ENCODE data around the gene MAPKAPK3. TPM values are rescaled to one million over a fixed set of nuclear protein-coding genes. Genes with fewer than 3 reads are reported as not detected.
A peak's percentile ranks its signal among the peaks of the same experiment; 100 is the strongest.

Gene MAPKAPK3
- total RNA-seq, 1 donor from 2014 or later: 20.9 TPM

DNA sequence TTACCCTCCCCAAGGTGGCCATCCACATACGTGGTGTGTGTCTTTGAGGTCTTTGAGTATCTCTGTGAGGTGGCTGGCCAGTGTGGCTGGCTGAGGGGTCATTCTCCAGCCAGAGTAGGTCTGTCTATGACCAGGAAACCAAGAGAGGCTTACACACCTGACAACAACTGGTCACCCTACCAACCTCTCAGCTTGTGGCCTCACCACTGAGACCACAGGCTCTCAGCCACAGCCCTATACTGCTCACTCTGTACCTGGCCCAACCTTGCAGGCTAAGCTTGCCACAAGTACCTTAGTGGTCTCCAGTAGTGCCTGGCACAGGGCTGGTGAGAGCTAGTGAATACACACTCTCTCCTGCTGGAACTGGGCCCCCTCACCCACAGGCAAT, 42.5 kb upstream of the MAPKAPK3 start:
- Histone ChIP-seq H3K36me3 (ENCODE audit: control insufficient read depth in 3 of 3, insufficient read depth in 3 of 3, low read length in 3 of 3) (peaks cover 27 to 29% (median 29%) of the 10 kb centered on the region in 3 donors), H3K9ac (ENCODE audit: low read depth in 1 of 3, low read length in 3 of 3) (no peak overlapping the region), H3K27me3 (ENCODE audit: control insufficient read depth in 3 of 3, insufficient read depth in 3 of 3, low read length in 3 of 3) (no peaks in the 10 kb centered on the region), H3K4me1 (ENCODE audit: control insufficient read depth in 3 of 3, insufficient read depth in 3 of 3, low read length in 3 of 3) (peaks cover 18 to 41% (median 20%) of the 10 kb centered on the region in 3 donors), H3K27ac (ENCODE audit: low read depth, low read length) (no peak overlapping the region), H3K9me3 (ENCODE audit: control insufficient read depth in 3 of 3, low read length in 3 of 3) (no peaks in the 10 kb centered on the region), H3K4me3 (ENCODE audit: low read length in 3 of 3) (no peak overlapping the region)

DNA sequence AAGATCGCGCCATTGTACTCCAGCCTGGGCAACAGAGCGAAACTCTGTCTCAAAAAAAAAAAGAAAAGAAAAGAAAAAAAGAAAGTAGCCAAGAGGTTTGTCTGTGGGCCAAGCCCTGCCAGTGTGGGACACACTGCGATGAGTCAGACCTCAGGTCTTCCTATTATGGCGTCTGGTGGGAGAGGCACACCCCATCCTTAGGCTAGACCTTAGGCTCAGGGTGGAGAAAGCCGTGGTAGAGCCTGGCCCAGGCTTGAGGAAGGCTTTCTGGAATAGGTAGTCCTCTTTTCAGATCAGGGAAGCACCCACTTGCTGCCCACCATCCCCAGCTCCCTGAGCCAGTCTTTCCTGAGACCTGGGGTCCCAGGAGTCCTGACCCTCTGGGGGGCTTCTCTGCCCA, 41.6 kb upstream of the MAPKAPK3 start:
- peaks cover 12 to 34% (median 13%) of the 10 kb centered on the region in 3 donors for H3K4me1 ChIP-seq (ENCODE audit: control insufficient read depth in 3 of 3, insufficient read depth in 3 of 3, low read length in 3 of 3)
- no peaks in the 10 kb centered on the region for H3K9me3 ChIP-seq (ENCODE audit: control insufficient read depth in 3 of 3, low read length in 3 of 3)
- H3K4me3 ChIP-seq (ENCODE audit: low read length in 3 of 3): no peak overlapping the region
- H3K36me3 ChIP-seq (ENCODE audit: control insufficient read depth in 3 of 3, insufficient read depth in 3 of 3, low read length in 3 of 3): peaks cover 29 to 32% (median 31%) of the 10 kb centered on the region in 3 donors
- H3K27me3 ChIP-seq (ENCODE audit: control insufficient read depth in 3 of 3, insufficient read depth in 3 of 3, low read length in 3 of 3): no peaks in the 10 kb centered on the region
- no peak overlapping the region for H3K27ac ChIP-seq (ENCODE audit: low read depth, low read length)
- H3K9ac ChIP-seq (ENCODE audit: low read depth in 1 of 3, low read length in 3 of 3): no peak overlapping the region

DNA sequence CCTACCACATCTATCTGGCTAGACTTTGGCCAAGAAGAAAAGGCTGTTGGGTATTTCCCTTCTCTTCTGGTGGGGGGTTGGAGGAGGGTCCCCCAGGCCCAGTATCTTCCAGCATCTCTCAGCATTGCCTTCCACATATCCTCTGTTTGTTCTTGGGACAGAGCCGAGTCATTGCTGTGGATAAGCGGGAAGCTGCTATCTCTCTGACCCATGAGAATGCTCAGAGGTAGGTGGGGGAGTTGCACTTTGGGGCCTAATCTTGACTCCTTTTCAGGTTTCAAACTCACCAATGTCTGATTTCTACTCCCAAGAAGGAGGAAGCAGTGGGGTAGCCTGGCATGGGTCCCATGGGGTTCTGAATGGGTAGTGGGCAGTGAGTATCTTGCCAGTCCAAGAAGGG, 39.6 kb upstream of the MAPKAPK3 start:
- peaks cover 29 to 43% (median 36%) of the 10 kb centered on the region in 3 donors for H3K36me3 ChIP-seq (ENCODE audit: control insufficient read depth in 3 of 3, insufficient read depth in 3 of 3, low read length in 3 of 3)
- H3K9me3 ChIP-seq (ENCODE audit: control insufficient read depth in 3 of 3, low read length in 3 of 3): no peaks in the 10 kb centered on the region
- no peak overlapping the region for H3K9ac ChIP-seq (ENCODE audit: low read depth in 1 of 3, low read length in 3 of 3)
- H3K27me3 ChIP-seq (ENCODE audit: control insufficient read depth in 3 of 3, insufficient read depth in 3 of 3, low read length in 3 of 3): no peaks in the 10 kb centered on the region
- no peak overlapping the region for H3K27ac ChIP-seq (ENCODE audit: low read depth, low read length)
- no peak overlapping the region for H3K4me3 ChIP-seq (ENCODE audit: low read length in 3 of 3)
- peaks cover 15 to 46% (median 21%) of the 10 kb centered on the region in 3 donors for H3K4me1 ChIP-seq (ENCODE audit: control insufficient read depth in 3 of 3, insufficient read depth in 3 of 3, low read length in 3 of 3)

DNA sequence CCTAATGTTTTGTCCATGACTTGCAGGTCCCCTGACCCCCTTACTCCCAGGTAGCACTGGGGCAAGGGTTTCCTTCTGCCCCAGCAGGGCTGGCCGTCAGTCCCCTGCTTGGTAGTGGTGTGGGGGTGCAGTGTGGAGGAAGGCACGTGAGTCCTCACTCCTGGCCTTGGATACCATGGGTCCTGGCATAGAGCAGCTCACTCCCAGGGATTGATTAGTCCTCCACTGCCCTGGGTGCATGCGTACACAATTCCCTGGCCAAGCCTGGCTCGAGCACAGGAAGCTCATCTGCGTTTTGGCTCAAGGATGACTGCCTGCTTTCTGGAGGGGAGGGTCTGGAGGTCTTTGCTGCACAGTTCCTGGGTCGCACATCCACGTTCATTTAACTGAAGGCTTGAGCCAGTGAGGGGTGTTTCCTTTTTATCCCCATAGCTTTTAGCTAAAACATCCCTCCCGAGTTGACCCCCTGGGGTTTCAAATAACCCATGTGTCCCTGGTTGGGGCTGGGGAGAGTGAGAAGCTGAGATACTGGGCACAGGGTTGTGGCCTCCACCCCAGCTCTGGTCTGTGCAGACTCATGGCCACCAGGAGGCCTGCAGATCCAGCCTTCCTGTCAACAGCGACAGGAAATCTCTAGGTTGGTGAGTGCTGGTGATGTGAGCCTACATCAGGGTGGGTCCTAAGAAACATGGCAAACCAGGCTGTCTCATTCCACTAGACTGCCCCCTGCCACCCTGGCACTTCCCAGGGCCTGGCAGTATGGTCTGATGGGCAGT, 36.1 kb upstream of the MAPKAPK3 start:
- no peak overlapping the region for H3K9ac ChIP-seq (ENCODE audit: low read depth in 1 of 3, low read length in 3 of 3)
- no peaks in the 10 kb centered on the region for H3K9me3 ChIP-seq (ENCODE audit: control insufficient read depth in 3 of 3, low read length in 3 of 3)
- no peaks in the 10 kb centered on the region for H3K27me3 ChIP-seq (ENCODE audit: control insufficient read depth in 3 of 3, insufficient read depth in 3 of 3, low read length in 3 of 3)
- peaks cover 16 to 39% (median 27%) of the 10 kb centered on the region in 3 donors for H3K36me3 ChIP-seq (ENCODE audit: control insufficient read depth in 3 of 3, insufficient read depth in 3 of 3, low read length in 3 of 3)
- H3K4me1 ChIP-seq (ENCODE audit: control insufficient read depth in 3 of 3, insufficient read depth in 3 of 3, low read length in 3 of 3): peaks cover 41 to 57% (median 46%) of the 10 kb centered on the region in 3 donors
- no peak overlapping the region for H3K27ac ChIP-seq (ENCODE audit: low read depth, low read length)
- no peak overlapping the region for H3K4me3 ChIP-seq (ENCODE audit: low read length in 3 of 3)

DNA sequence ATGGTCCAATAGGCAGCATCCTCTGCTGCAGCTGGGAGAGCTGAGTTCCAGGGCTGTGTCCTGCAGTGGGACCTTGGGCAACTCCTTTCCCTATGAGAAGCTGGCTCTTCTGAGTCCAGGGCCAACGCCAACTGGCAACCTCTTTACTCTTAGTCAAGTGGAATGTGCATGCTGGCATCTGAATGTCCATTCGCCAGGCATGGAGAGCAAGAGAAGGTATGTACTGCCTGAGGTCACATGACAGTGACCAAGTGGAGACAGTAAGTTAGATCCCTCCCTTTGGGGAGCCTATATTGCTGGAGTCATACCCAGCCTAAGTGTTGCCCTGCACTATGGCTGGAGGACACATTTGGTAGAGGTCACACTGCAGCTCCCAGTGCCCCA, 35.5 kb upstream of the MAPKAPK3 start:
- Histone ChIP-seq H3K27ac (ENCODE audit: low read depth, low read length) (peak overlapping the region; percentile 88), H3K9ac (ENCODE audit: low read depth in 1 of 3, low read length in 3 of 3) (peak overlapping the region in 2 of 3 donors; percentile 45 to 61), H3K4me1 (ENCODE audit: control insufficient read depth in 3 of 3, insufficient read depth in 3 of 3, low read length in 3 of 3) (peaks cover 46 to 63% (median 52%) of the 10 kb centered on the region in 3 donors), H3K9me3 (ENCODE audit: control insufficient read depth in 3 of 3, low read length in 3 of 3) (no peaks in the 10 kb centered on the region), H3K4me3 (ENCODE audit: low read length in 3 of 3) (peak overlapping the region in 1 of 3 donors; percentile 22), H3K27me3 (ENCODE audit: control insufficient read depth in 3 of 3, insufficient read depth in 3 of 3, low read length in 3 of 3) (no peaks in the 10 kb centered on the region), H3K36me3 (ENCODE audit: control insufficient read depth in 3 of 3, insufficient read depth in 3 of 3, low read length in 3 of 3) (peaks cover 16 to 39% (median 27%) of the 10 kb centered on the region in 3 donors)

DNA sequence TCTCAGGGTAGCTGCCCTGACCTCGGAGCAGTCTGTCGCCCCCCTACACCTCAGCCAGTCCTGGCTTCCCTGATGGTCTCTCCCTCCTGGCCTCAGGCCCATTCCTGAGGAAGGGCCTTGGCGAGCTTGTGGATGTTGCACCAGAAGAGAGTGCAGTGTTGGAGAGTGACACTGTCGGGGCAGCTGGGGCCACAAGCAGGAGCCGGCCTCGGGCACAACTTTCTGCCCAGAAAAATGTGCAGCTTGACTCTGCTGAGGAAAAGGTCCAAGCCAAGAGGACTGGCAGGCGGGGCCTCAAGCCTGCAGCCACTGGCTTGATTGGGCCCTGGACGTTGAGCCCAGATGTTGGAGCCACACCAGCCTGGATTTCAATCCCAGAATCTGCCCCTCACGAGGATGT, 34.9 kb upstream of the MAPKAPK3 start:
- Histone ChIP-seq H3K36me3 (ENCODE audit: control insufficient read depth in 3 of 3, insufficient read depth in 3 of 3, low read length in 3 of 3) (peaks cover 12 to 34% (median 22%) of the 10 kb centered on the region in 3 donors), H3K4me1 (ENCODE audit: control insufficient read depth in 3 of 3, insufficient read depth in 3 of 3, low read length in 3 of 3) (peaks cover 52 to 70% (median 59%) of the 10 kb centered on the region in 3 donors), H3K27me3 (ENCODE audit: control insufficient read depth in 3 of 3, insufficient read depth in 3 of 3, low read length in 3 of 3) (no peaks in the 10 kb centered on the region), H3K27ac (ENCODE audit: low read depth, low read length) (peak overlapping the region; percentile 88), H3K9me3 (ENCODE audit: control insufficient read depth in 3 of 3, low read length in 3 of 3) (no peaks in the 10 kb centered on the region), H3K9ac (ENCODE audit: low read depth in 1 of 3, low read length in 3 of 3) (peak overlapping the region in 2 of 3 donors; percentile 45 to 61), H3K4me3 (ENCODE audit: low read length in 3 of 3) (peak overlapping the region in 2 of 3 donors; percentile 13 to 25)

DNA sequence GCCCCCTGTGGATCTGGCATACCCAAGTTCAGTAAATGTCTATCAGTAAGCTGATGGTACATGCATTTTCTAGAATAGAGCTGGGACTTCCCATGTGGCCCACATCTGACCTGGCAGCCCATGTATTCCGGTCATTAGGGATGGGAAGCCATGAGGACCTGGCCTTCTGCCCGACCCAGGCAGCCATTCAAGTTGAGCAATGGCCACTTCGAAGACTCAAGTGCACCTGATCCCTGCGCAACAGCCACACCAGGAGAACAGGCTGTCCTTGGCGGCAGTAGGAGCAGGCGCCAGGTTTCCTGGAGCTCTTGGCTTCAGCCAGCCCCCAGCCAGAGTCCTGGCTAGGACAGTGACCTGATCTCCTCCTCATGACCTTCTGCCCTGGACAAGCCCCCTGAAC, 33.1 kb upstream of the MAPKAPK3 start:
- H3K4me1 ChIP-seq (ENCODE audit: control insufficient read depth in 3 of 3, insufficient read depth in 3 of 3, low read length in 3 of 3): peaks cover 68 to 88% (median 73%) of the 10 kb centered on the region in 3 donors
- peak overlapping the region in 1 of 3 donors; percentile 52 for H3K4me3 ChIP-seq (ENCODE audit: low read length in 3 of 3)
- H3K9ac ChIP-seq (ENCODE audit: low read depth in 1 of 3, low read length in 3 of 3): peak overlapping the region; percentile 44 to 54 (median 48)
- H3K36me3 ChIP-seq (ENCODE audit: control insufficient read depth in 3 of 3, insufficient read depth in 3 of 3, low read length in 3 of 3): peaks cover 0 to 20% (median 9%) of the 10 kb centered on the region in 3 donors
- H3K27me3 ChIP-seq (ENCODE audit: control insufficient read depth in 3 of 3, insufficient read depth in 3 of 3, low read length in 3 of 3): no peaks in the 10 kb centered on the region
- no peaks in the 10 kb centered on the region for H3K9me3 ChIP-seq (ENCODE audit: control insufficient read depth in 3 of 3, low read length in 3 of 3)
- peak overlapping the region; percentile 88 for H3K27ac ChIP-seq (ENCODE audit: low read depth, low read length)

DNA sequence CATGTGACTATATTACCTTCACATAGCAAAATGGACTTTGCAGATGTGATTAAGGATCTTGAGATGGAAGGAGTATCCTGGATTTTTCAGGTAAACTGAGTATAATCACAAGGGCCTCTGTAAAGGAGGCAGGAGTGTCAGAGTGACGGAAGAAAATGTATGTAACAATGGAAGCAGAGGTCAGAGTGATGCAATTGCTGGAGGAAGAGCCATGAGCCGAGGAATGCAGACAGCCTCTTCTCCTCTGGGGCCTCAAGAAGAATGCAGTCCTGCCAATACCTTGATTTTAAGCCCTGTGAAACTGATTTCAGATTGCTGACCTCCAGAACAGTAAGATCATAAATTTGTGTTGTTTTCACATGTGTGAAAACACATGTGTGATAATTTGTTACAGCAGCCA, 32.6 kb upstream of the MAPKAPK3 start:
- Histone ChIP-seq H3K27ac (ENCODE audit: low read depth, low read length) (peak overlapping the region; percentile 88), H3K4me1 (ENCODE audit: control insufficient read depth in 3 of 3, insufficient read depth in 3 of 3, low read length in 3 of 3) (peaks cover 68 to 91% (median 76%) of the 10 kb centered on the region in 3 donors)

DNA sequence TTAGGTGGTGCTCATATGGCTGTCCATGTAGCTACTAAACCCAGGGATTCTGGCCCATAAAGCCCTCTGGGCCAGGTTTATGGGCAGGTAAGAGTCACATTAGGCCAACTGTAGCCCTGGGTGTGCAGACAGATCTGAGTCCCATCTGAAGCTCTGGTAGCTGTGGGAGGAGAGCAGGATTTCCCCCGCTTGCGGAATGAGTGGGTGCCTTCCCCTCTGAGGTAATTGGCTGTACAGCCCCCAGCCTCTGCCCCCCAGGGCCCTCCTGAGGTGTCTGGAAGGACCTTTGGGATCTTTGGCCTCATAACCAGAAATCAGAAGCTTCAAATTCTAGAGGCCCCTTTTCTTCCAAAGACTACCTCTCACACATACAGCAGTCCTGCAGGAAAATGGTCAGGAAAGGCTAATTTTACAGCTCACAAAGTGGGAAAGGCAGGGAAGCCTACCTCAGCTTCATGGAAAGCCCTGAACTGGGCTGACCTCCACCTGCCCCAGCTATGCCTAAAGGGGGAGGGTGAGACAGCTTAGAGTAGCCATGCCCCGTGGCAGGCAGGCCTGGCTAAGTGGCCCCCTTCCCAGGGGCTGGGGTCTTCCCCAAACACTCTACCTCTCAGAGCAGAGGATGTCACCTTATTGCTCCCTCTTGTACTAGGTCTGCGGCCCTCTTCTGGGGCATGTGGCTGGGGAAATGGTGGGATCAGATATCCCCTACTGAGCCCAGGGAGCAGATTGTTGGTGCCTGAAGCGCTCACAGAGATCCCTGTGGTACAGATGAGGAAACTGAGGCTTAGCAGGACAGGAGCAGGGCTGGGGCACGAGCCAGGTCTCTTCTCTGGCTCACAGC, 30.8 kb upstream of the MAPKAPK3 start:
- H3K27me3 ChIP-seq (ENCODE audit: control insufficient read depth in 3 of 3, insufficient read depth in 3 of 3, low read length in 3 of 3): no peaks in the 10 kb centered on the region
- H3K4me3 ChIP-seq (ENCODE audit: low read length in 3 of 3): no peak overlapping the region
- H3K9me3 ChIP-seq (ENCODE audit: control insufficient read depth in 3 of 3, low read length in 3 of 3): no peaks in the 10 kb centered on the region
- H3K36me3 ChIP-seq (ENCODE audit: control insufficient read depth in 3 of 3, insufficient read depth in 3 of 3, low read length in 3 of 3): peaks cover 0 to 6% (median 6%) of the 10 kb centered on the region in 3 donors
- H3K27ac ChIP-seq (ENCODE audit: low read depth, low read length): no peak overlapping the region
- H3K4me1 ChIP-seq (ENCODE audit: control insufficient read depth in 3 of 3, insufficient read depth in 3 of 3, low read length in 3 of 3): peaks cover 76 to 88% (median 80%) of the 10 kb centered on the region in 3 donors
- H3K9ac ChIP-seq (ENCODE audit: low read depth in 1 of 3, low read length in 3 of 3): peak overlapping the region in 2 of 3 donors; percentile 32 to 57

More for the DNA sequence above, 32.6 kb upstream of the MAPKAPK3 start:
- Histone ChIP-seq H3K27me3 (ENCODE audit: control insufficient read depth in 3 of 3, insufficient read depth in 3 of 3, low read length in 3 of 3) (no peaks in the 10 kb centered on the region), H3K9me3 (ENCODE audit: control insufficient read depth in 3 of 3, low read length in 3 of 3) (no peaks in the 10 kb centered on the region), H3K36me3 (ENCODE audit: control insufficient read depth in 3 of 3, insufficient read depth in 3 of 3, low read length in 3 of 3) (peaks cover 0 to 16% (median 9%) of the 10 kb centered on the region in 3 donors), H3K9ac (ENCODE audit: low read depth in 1 of 3, low read length in 3 of 3) (peak overlapping the region in 1 of 3 donors; percentile 51), H3K4me3 (ENCODE audit: low read length in 3 of 3) (peak overlapping the region in 1 of 3 donors; percentile 10)

All from skeletal muscle tissue (tissue), 4 donors.